H1 (cell line): Measurements from ENCODE around the gene LHFPL2. TPM values are rescaled to one million over a fixed set of nuclear protein-coding genes. Genes with fewer than 3 reads are reported as not detected.

Experiments used
- CTCF ChIA-PET: fragments of 300-600 bp; sonication (Branson Sonifier 250); formaldehyde crosslinking; loops from one replicate; lab custom pipeline; 2021; ENCODE audit not compliant: partially characterized antibody; lab: Charles Lee
- POLR2A ChIA-PET: fragments of 300-600 bp; sonication (Branson Sonifier 250); formaldehyde crosslinking; loops from one replicate; lab custom pipeline; 2021; ENCODE audit warnings: inconsistent platforms; ENCODE audit not compliant: partially characterized antibody; lab: Charles Lee
- DNase-seq, 2 experiments: peaks; one replicate each; pipeline versions ENCODE4 v3.0.0 to v3.0.0-alpha.2; 2010 to 2022; ENCODE audit warnings: low spot score in 2 of 2, low read depth in 1 of 2, mixed read lengths in 1 of 2
- FAIRE-seq: peaks from 2 replicates; lab custom pipeline; 2011; peaks lifted over from hg19 to GRCh38; lab: Jason Lieb, UNC
- H2AFZ ChIP-seq: 2 replicates; pipeline ENCODE4 v1.8.1; 2012; ENCODE audit warnings: low read length, inconsistent platforms
- H2AK5ac ChIP-seq: 2 replicates; pipeline ENCODE4 v1.6.1; 2013; ENCODE audit warnings: low read depth, low read length
- H2BK120ac ChIP-seq: replicated peaks from 2 replicates; pipeline ENCODE3; 2013; ENCODE audit warnings: low read depth, low read length, inconsistent platforms
- H2BK12ac ChIP-seq: 2 replicates; pipeline ENCODE4 v1.6.1; 2013; ENCODE audit warnings: low read depth, low read length
- H2BK15ac ChIP-seq: 2 replicates; pipeline ENCODE4 v1.6.1; 2013; ENCODE audit warnings: low read length
- H2BK20ac ChIP-seq: 2 replicates; pipeline ENCODE4 v1.6.1; 2013; ENCODE audit warnings: low read length
- H2BK5ac ChIP-seq: 2 replicates; pipeline ENCODE4 v1.6.1; 2013; ENCODE audit warnings: low read depth, low read length
- H3K14ac ChIP-seq: 2 replicates; pipeline ENCODE4 v1.6.1; 2013; ENCODE audit warnings: inconsistent platforms; ENCODE audit not compliant: insufficient read length
- H3K18ac ChIP-seq: 2 replicates; pipeline ENCODE4 v1.6.1; 2013; ENCODE audit warnings: low read length; ENCODE audit errors: extremely low read depth
- H3K23ac ChIP-seq: 2 replicates; pipeline ENCODE4 v1.6.1; 2013; ENCODE audit warnings: inconsistent platforms; ENCODE audit not compliant: insufficient read length
- H3K23me2 ChIP-seq: 2 replicates; pipeline ENCODE4 v1.6.1; 2013; ENCODE audit warnings: low read depth, low read length
- H3K27ac ChIP-seq: 2 replicates; pipeline ENCODE4 v1.6.1; 2011; ENCODE audit warnings: low read depth, low read length, inconsistent platforms
- H3K27me3 ChIP-seq, 4 experiments: replicated peaks in 1 of 4; 1 replicate in 1 of 4; 2 replicates in 3 of 4; pipeline versions ENCODE4 v1.6.1 to v1.8.1; 2011 to 2013; ENCODE audit warnings: low read length in 3 of 4, mild to moderate bottlenecking in 3 of 4, inconsistent platforms in 2 of 4, mixed read lengths in 2 of 4, moderate library complexity in 1 of 4; ENCODE audit not compliant: control insufficient read depth in 3 of 4, insufficient read depth in 3 of 4; ENCODE audit errors: extremely low read depth in 1 of 4
- H3K36me3 ChIP-seq, 4 experiments: 2 replicates each; pipeline versions ENCODE4 v1.6.1 to v1.8.1; 2011 to 2013; ENCODE audit warnings: mild to moderate bottlenecking in 4 of 4, low read length in 3 of 4, moderate library complexity in 2 of 4, control low read depth in 1 of 4, inconsistent platforms in 1 of 4; ENCODE audit not compliant: insufficient read depth in 4 of 4, control insufficient read depth in 2 of 4
- H3K4ac ChIP-seq: replicated peaks from 2 replicates; pipeline ENCODE3; 2013; ENCODE audit warnings: low read length, low read depth, mixed read lengths, inconsistent platforms; ENCODE audit not compliant: insufficient read length
- H3K4me1 ChIP-seq, 4 experiments: replicated peaks in 1 of 4; 1 replicate in 1 of 4; 2 replicates in 3 of 4; pipeline versions ENCODE4 v1.6.1 to v1.8.1; 2011 to 2013; ENCODE audit warnings: low read length in 3 of 4, inconsistent platforms in 2 of 4, mixed read lengths in 1 of 4; ENCODE audit not compliant: insufficient read depth in 4 of 4, control insufficient read depth in 3 of 4
- H3K4me2 ChIP-seq, 2 experiments: 2 replicates each; pipeline versions ENCODE4 v1.6.1 to v1.8.1; 2011 to 2013; ENCODE audit warnings: low read depth in 2 of 2, low read length in 2 of 2, control low read depth in 1 of 2, inconsistent platforms in 1 of 2, mild to moderate bottlenecking in 1 of 2; ENCODE audit not compliant: insufficient read depth in 1 of 2
- H3K4me3 ChIP-seq, 4 experiments: fragments of 200-600, 300-600 bp in 1 of 4; sonication (generic), shearing (Covaris generic), sonication (Bioruptor Twin) in 1 of 4; 2 replicates each; pipeline versions ENCODE4 v1.5.1 to v1.8.1; 2011 to 2016; ENCODE audit warnings: low read length in 4 of 4, low read depth in 3 of 4, control low read depth in 2 of 4, inconsistent platforms in 2 of 4, mild to moderate bottlenecking in 2 of 4, mixed read lengths in 1 of 4, moderate library complexity in 1 of 4; ENCODE audit not compliant: insufficient read depth in 2 of 4; ENCODE audit errors: extremely low read depth in 1 of 4
- H3K56ac ChIP-seq: replicated peaks from 2 replicates; pipeline ENCODE3; 2013; ENCODE audit warnings: low read depth, mild to moderate bottlenecking, mixed read lengths, low read length, inconsistent platforms; ENCODE audit not compliant: insufficient read length
- H3K79me1 ChIP-seq: 2 replicates; pipeline ENCODE4 v1.6.1; 2013; ENCODE audit warnings: low read depth, low read length, control low read depth
- H3K79me2 ChIP-seq, 2 experiments: 2 replicates each; pipeline versions ENCODE4 v1.6.1 to v1.8.1; 2012 to 2013; ENCODE audit warnings: low read length in 2 of 2, mild to moderate bottlenecking in 2 of 2, inconsistent platforms in 1 of 2; ENCODE audit not compliant: insufficient read depth in 2 of 2, control insufficient read depth in 1 of 2
- H3K9ac ChIP-seq, 4 experiments: replicated peaks in 1 of 4; 1 replicate in 1 of 4; 2 replicates in 3 of 4; pipeline versions ENCODE4 v1.6.1 to v1.8.1; 2011 to 2013; ENCODE audit warnings: low read depth in 3 of 4, low read length in 3 of 4, control low read depth in 2 of 4, mild to moderate bottlenecking in 2 of 4, moderate library complexity in 2 of 4, inconsistent platforms in 1 of 4; ENCODE audit errors: extremely low read depth in 1 of 4
- H3K9me3 ChIP-seq, 2 experiments: 2 replicates each; pipeline versions ENCODE4 v1.6.1 to v1.8.1; 2012 to 2013; ENCODE audit warnings: mild to moderate bottlenecking in 2 of 2, moderate library complexity in 2 of 2, control low read depth in 1 of 2, inconsistent platforms in 1 of 2, low read depth in 1 of 2, low read length in 1 of 2, mixed read lengths in 1 of 2; ENCODE audit not compliant: insufficient read depth in 2 of 2
- H4K20me1 ChIP-seq, 2 experiments: replicated peaks in 1 of 2; 2 replicates each; pipeline versions ENCODE3 to v1.8.1; 2011 to 2013; ENCODE audit warnings: inconsistent platforms in 2 of 2, low read length in 2 of 2, mild to moderate bottlenecking in 1 of 2; ENCODE audit not compliant: insufficient read depth in 2 of 2, control insufficient read depth in 1 of 2
- H4K5ac ChIP-seq: 2 replicates; pipeline ENCODE4 v1.6.1; 2013; ENCODE audit warnings: low read length, low read depth, mixed read lengths, inconsistent platforms; ENCODE audit not compliant: insufficient read length
- H4K8ac ChIP-seq: 2 replicates; pipeline ENCODE4 v1.8.0; 2013; ENCODE audit warnings: mild to moderate bottlenecking, moderate library complexity, low read length, inconsistent platforms; ENCODE audit not compliant: insufficient read depth; ENCODE audit errors: extremely low read depth
- H4K91ac ChIP-seq: replicated peaks from 2 replicates; pipeline ENCODE3; 2013; ENCODE audit warnings: low read length, mixed read lengths, inconsistent platforms; ENCODE audit not compliant: insufficient read length
- BACH1 ChIP-seq: IDR thresholded peaks from 2 replicates; pipeline ENCODE4 v1.6.1; 2012; ENCODE audit warnings: low read length, improper control_type of control experiment
- EZH2 ChIP-seq: fragments of 200-600 bp; sonication (generic); IDR thresholded peaks from 2 replicates; pipeline ENCODE4 v1.7.1; 2012; ENCODE audit warnings: low read depth, mild to moderate bottlenecking, moderate library complexity, low read length, inconsistent platforms; ENCODE audit not compliant: severe bottlenecking
- JUN ChIP-seq: IDR thresholded peaks from 2 replicates; pipeline ENCODE4 v1.6.1; 2011; ENCODE audit warnings: low read depth, mild to moderate bottlenecking, improper control_type of control experiment, low read length
- KDM1A ChIP-seq: fragments of 200-600, 300-600 bp; sonication (generic); IDR thresholded peaks from 2 replicates; pipeline ENCODE4 v1.7.1; 2016; ENCODE audit warnings: mild to moderate bottlenecking, low read length, borderline replicate concordance
- RBBP5 ChIP-seq: IDR thresholded peaks from 2 replicates; pipeline ENCODE4 v1.7.1; 2012; ENCODE audit warnings: low read depth, mild to moderate bottlenecking, inconsistent platforms, low read length, moderate library complexity, borderline replicate concordance
- WGBS, 2 experiments: shearing (Covaris generic) in 1 of 2; methylation state at CpG; one replicate each; pipeline versions ENCODE4 v1.1.6 to v1.1.7; 2013 to 2015; ENCODE audit warnings: low lambda C conversion rate in 2 of 2, mixed read lengths in 2 of 2, inconsistent platforms in 1 of 2, low coverage in 1 of 2, missing lambda C conversion rate in 1 of 2; ENCODE audit not compliant: insufficient replicate concordance in 2 of 2, insufficient coverage in 1 of 2, insufficient read length in 1 of 2; ENCODE audit errors: extremely low coverage in 1 of 2, missing lambda C conversion rate in 1 of 2; 5-methylcytosine and 5-hydroxymethylcytosine counted together
- polyA plus RNA-seq, 7 experiments: library from polyadenylated mRNA; depleted of rRNA in 3 of 7; stranded (reverse) in 5 of 7; unstranded in 2 of 7; fragments of >200 nt in 5 of 7; fragments of 200-250 nt in 2 of 7; gene quantifications; 1 replicate in 5 of 7; 2 replicates in 1 of 7; 4 replicates in 1 of 7; pipeline versions ENCODE4 v1.2.1 to v1.2.3, GENCODE V29; 2011 to 2013; ENCODE audit warnings: missing spikeins in 2 of 7, mixed read lengths in 2 of 7
- total RNA-seq: library from RNA; stranded (reverse); fragmentation: NEBNext Ultra II Directional; extraction: Animal tissue kit (Norgen Biotek cat#: 25700); gene quantifications from 2 replicates; pipeline ENCODE4 v1.2.1, GENCODE V29; 2021
- TF ChIP-seq, protein P1 (sequence below): IDR thresholded peaks from 2 replicates; pipeline ENCODE4 v1.6.1; 2012; ENCODE audit warnings: inconsistent platforms

The LHFPL2 gene
- total and polyA plus RNA-seq, 2 of the 8 experiments (the other 6 are each of a cell fraction or from before 2014, with no cell fraction given) = 9.6 to 43.0 TPM

DNA sequence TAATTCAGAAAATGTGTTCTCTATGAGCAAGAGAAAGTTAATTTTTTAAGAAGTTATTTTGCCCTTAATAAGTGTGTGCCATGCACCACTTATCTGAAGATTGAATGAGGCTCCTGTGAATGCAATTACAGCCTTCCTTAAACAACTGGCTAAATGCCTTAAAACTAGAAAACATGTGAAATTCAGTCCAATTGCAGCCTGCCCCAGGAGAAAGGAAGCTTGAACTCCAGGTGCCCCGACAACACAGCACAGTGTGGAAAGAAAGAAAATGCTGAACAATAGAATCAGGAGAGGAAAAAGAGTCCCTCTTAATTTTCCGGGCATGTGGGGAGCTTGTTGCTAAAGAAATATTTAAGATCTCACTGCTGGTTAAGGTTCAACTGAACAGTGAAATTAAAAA is 8.8 kb downstream of the LHFPL2 start:
- ChIA-PET POLR2A (interaction anchor here (1.3 to 4.8 kb wide), 2 partner anchors 8 to 12 kb away, joined by 3 to 40 read pairs; partner anchors contain the start of gene LHFPL2), CTCF (interaction anchor here (0.6 to 1.4 kb wide), 5 partner anchors 9 to 137 kb away, joined by 3 to 5 read pairs (median 3); partner anchors contain the start of gene LHFPL2)
- H3K27me3 ChIP-seq = peaks cover 0 to 1% (median 0%) of the 10 kb centered on the region in 4 experiments; a peak in 1 of 7 replicates
- WGBS, 2 experiments = 69% methylated on average over 2 of the region's 2 CpGs; no CpG with 5 or more reads in 1 of the 2 experiments
- no peak overlapping the region for H4K8ac ChIP-seq
- H3K4me2 ChIP-seq = no peak overlapping the region; a peak in 1 of 4 replicates
- H4K20me1 ChIP-seq = peaks cover 23 to 28% of the 10 kb centered on the region in 2 experiments
- TF ChIP-seq, protein P1, sequence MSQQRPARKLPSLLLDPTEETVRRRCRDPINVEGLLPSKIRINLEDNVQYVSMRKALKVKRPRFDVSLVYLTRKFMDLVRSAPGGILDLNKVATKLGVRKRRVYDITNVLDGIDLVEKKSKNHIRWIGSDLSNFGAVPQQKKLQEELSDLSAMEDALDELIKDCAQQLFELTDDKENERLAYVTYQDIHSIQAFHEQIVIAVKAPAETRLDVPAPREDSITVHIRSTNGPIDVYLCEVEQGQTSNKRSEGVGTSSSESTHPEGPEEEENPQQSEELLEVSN = no peak
- TF ChIP-seq KDM1A (no peak), RBBP5 (no peak), EZH2 (no peak), JUN (no peak), BACH1 (no peak)
- peaks cover 9% of the 10 kb centered on the region for H3K79me1 ChIP-seq
- no peaks in the 10 kb centered on the region for H3K23me2 ChIP-seq
- H3K4me3 ChIP-seq = no peak overlapping the region
- no peak overlapping the region for H2BK12ac ChIP-seq
- H3K23ac ChIP-seq = no peak overlapping the region
- no peak overlapping the region for H4K5ac ChIP-seq
- no peak overlapping the region for H3K18ac ChIP-seq
- H3K9ac ChIP-seq = no peak overlapping the region
- no peak overlapping the region for H2BK5ac ChIP-seq
- no peak overlapping the region for H2BK120ac ChIP-seq
- no peak overlapping the region for H2BK15ac ChIP-seq
- FAIRE-seq (no peak), DNase-seq (no peak)
- peaks cover 8 to 96% of the 10 kb centered on the region in 2 experiments for H3K79me2 ChIP-seq
- peaks cover 2 to 20% (median 10%) of the 10 kb centered on the region in 4 experiments for H3K4me1 ChIP-seq
- no peak overlapping the region for H3K14ac ChIP-seq
- H2AFZ ChIP-seq = no peak overlapping the region
- H2AK5ac ChIP-seq = no peak overlapping the region
- H3K9me3 ChIP-seq = no peaks in the 10 kb centered on the region
- H2BK20ac ChIP-seq = no peak overlapping the region
- H3K4ac ChIP-seq = no peak overlapping the region
- H3K56ac ChIP-seq = no peak overlapping the region
- peaks cover 0 to 4% (median 0%) of the 10 kb centered on the region in 4 experiments; a peak in 1 of 8 replicates for H3K36me3 ChIP-seq
- no peak overlapping the region for H3K27ac ChIP-seq
- no peak overlapping the region for H4K91ac ChIP-seq
